KMS-11 (cell line): ENCODE measurements around the gene CCDC27.

Source experiments
- H2AFZ ChIP-seq: fragments of 200-600 bp; sonication (generic); 2 replicates; pipeline ENCODE4 v1.6.1; 2016; ENCODE audit warnings: antibody characterized with exemption, mixed run types, low read depth
- H3K27ac ChIP-seq: fragments of 200-600 bp; sonication (generic); 2 replicates; pipeline ENCODE4 v1.6.1; 2016; ENCODE audit warnings: mild to moderate bottlenecking, mixed run types
- H3K27me3 ChIP-seq: fragments of 200-600 bp; sonication (generic); 2 replicates; pipeline ENCODE4 v1.6.1; 2017; ENCODE audit warnings: mild to moderate bottlenecking, low read depth, mixed run types, moderate library complexity; ENCODE audit not compliant: insufficient read depth
- H3K36me3 ChIP-seq: fragments of 200-600 bp; sonication (generic); 2 replicates; pipeline ENCODE4 v1.6.1; 2017; ENCODE audit warnings: mild to moderate bottlenecking, mixed run types; ENCODE audit not compliant: insufficient read depth
- H3K4me1 ChIP-seq: fragments of 200-600 bp; sonication (generic); 2 replicates; pipeline ENCODE4 v1.6.1; 2016; ENCODE audit warnings: mild to moderate bottlenecking, low read depth, mixed run types; ENCODE audit not compliant: poor library complexity, severe bottlenecking
- H3K4me2 ChIP-seq: fragments of 200-600 bp; sonication (generic); 2 replicates; pipeline ENCODE4 v1.7.0; 2016; ENCODE audit warnings: mild to moderate bottlenecking, mixed run types
- H3K4me3 ChIP-seq: fragments of 200-600 bp; sonication (generic); IDR thresholded peaks from 2 replicates; pipeline ENCODE4 v1.6.1; 2017; ENCODE audit warnings: low read depth, low read length, mixed read lengths; ENCODE audit not compliant: insufficient read depth
- H3K79me2 ChIP-seq: fragments of 200-600 bp; sonication (generic); 2 replicates; pipeline ENCODE4 v1.6.1; 2016; ENCODE audit warnings: low read depth, mixed run types; ENCODE audit not compliant: insufficient read depth
- H3K9ac ChIP-seq: fragments of 200-600 bp; sonication (generic); 2 replicates; pipeline ENCODE4 v1.6.1; 2016; ENCODE audit warnings: mild to moderate bottlenecking, mixed run types
- H4K20me1 ChIP-seq: fragments of 200-600 bp; sonication (generic); 2 replicates; pipeline ENCODE4 v1.6.1; 2016; ENCODE audit warnings: mild to moderate bottlenecking, mixed run types; ENCODE audit not compliant: insufficient read depth
- TF ChIP-seq, protein P1 (sequence below): fragments of 200-600 bp; sonication (generic); conservative IDR thresholded peaks from 2 replicates; pipeline ENCODE4 v1.6.1; 2017; ENCODE audit warnings: low read depth, mild to moderate bottlenecking, antibody characterized with exemption, low read length, moderate library complexity, mixed read lengths

The CCDC27 gene

GRCh38 chr1:3752400-3752945 is at the start of gene CCDC27:
Gene CCDC27, plus strand, starts transcription at chr1:3752450. Its CDS starts 32 bp downstream, at chr1:3752482.
- H3K27ac ChIP-seq: no peak within 1 kb of the TSS
- H3K36me3 ChIP-seq: no peaks in the 10 kb centered on the region
- no peak within 1 kb of the TSS for H3K4me3 ChIP-seq
- TF ChIP-seq, protein P1, sequence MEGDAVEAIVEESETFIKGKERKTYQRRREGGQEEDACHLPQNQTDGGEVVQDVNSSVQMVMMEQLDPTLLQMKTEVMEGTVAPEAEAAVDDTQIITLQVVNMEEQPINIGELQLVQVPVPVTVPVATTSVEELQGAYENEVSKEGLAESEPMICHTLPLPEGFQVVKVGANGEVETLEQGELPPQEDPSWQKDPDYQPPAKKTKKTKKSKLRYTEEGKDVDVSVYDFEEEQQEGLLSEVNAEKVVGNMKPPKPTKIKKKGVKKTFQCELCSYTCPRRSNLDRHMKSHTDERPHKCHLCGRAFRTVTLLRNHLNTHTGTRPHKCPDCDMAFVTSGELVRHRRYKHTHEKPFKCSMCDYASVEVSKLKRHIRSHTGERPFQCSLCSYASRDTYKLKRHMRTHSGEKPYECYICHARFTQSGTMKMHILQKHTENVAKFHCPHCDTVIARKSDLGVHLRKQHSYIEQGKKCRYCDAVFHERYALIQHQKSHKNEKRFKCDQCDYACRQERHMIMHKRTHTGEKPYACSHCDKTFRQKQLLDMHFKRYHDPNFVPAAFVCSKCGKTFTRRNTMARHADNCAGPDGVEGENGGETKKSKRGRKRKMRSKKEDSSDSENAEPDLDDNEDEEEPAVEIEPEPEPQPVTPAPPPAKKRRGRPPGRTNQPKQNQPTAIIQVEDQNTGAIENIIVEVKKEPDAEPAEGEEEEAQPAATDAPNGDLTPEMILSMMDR: no peak
- no peaks in the 10 kb centered on the region for H3K4me1 ChIP-seq
- no peak within 1 kb of the TSS for H3K9ac ChIP-seq
- no peaks in the 10 kb centered on the region for H3K79me2 ChIP-seq
- H4K20me1 ChIP-seq: no peaks in the 10 kb centered on the region
- peaks cover 99% of the 10 kb centered on the region for H3K27me3 ChIP-seq
- H3K4me2 ChIP-seq: no peak within 1 kb of the TSS
- H2AFZ ChIP-seq: no peak within 1 kb of the TSS

DNA sequence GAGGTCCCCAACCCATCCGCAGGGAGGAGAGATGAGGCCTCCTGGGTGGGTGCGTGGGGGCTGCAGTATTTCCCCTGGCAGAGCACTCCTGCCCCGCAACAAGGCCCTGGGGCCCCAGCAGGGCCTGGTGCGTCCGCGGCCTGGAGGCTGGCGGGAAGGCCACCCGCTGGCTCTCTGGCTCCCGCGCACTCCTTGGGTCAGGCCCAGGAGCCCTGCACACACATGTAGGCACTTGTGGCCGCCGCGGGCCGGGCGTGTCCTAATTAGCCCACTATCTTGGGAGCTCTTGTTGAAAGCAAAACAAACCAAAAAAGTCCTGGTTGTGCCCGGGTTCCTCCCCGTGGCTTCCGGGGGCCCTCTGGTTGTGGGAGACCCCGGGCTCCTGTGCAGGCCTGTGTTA is 49.7 kb upstream of the CCDC27 start:
- Histone ChIP-seq H3K4me2 (no peak overlapping the region), H3K79me2 (no peaks in the 10 kb centered on the region), H3K27me3 (peaks cover 96% of the 10 kb centered on the region), H3K4me3 (no peak overlapping the region), H3K9ac (no peak overlapping the region), H4K20me1 (no peaks in the 10 kb centered on the region), H3K27ac (no peak overlapping the region), H3K36me3 (no peaks in the 10 kb centered on the region), H3K4me1 (no peaks in the 10 kb centered on the region), H2AFZ (no peak overlapping the region)
- TF ChIP-seq, protein P1: no peak

DNA sequence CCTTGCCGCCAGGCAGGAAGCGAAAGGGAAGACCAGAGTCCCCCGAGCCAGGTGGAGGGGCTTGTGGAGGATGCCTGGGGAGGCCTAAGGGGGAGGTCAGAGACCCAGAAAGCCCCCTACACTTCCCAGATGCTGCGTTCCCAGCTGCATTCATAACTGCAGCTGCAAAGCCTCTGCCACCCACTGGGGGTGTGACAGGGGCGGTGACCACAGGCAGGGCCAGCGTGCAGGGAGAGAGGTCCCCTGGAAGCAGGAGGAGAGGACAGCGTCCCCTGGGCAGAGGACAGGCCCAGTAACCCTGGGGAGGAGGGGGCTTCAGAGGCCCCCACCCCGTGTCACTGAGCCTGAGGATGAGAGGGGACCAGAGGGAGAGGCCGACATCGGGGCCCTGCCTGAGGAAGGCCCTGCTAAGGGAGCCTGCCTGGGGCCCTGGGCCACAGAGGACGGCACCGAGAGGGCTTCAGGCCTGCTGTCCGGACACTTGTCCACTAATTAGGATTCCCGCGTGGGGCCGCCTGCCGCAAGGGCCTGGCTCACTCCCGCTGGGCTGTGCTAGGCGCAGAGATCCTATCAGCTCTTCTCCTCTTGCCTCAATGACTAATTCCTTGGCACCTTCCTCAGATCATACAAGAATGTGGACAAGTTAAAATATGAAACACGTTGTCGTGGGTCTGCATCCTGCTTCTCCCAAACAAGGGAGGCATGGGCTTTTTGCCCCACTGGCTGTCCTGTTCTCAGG is 49.1 kb upstream of the CCDC27 start:
- Histone ChIP-seq H3K9ac (no peak overlapping the region), H3K4me3 (no peak overlapping the region), H3K27ac (no peak overlapping the region), H3K36me3 (no peaks in the 10 kb centered on the region), H3K27me3 (peaks cover 96% of the 10 kb centered on the region), H3K79me2 (no peaks in the 10 kb centered on the region), H3K4me1 (no peaks in the 10 kb centered on the region), H4K20me1 (no peaks in the 10 kb centered on the region), H2AFZ (no peak overlapping the region), H3K4me2 (no peak overlapping the region)
- TF ChIP-seq, protein P1: no peak

DNA sequence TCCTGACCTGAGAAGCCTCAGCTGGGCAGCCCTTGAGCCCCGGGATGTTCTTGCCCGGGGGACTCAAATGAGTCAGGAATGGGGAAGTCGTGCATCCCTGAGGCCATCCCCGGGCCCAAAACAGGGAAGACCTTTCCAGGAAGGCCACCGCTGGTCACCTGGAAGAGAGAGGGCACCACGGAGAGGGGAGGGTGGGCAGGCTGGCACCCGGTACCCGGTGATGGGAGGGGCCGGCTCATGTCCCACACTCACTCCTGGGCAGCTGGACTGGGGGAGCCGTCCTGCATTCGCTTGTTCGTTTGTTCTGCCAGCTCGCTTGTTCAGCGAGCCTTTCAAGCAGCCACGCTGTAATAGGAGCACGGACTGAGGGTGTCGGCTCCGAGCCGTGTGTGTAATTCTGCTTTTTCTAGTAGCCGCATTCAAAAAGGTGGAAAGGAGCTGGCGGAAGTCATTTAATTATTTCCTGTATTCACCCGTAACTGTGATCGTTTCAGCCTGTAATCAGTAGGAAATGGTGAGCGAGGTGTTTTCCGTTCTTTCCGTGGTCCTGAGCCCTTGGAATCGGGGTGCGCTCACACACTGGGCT is 48.4 kb upstream of the CCDC27 start:
- H3K4me1 ChIP-seq: no peaks in the 10 kb centered on the region
- H3K79me2 ChIP-seq: no peaks in the 10 kb centered on the region
- TF ChIP-seq, protein P1: no peak
- no peak overlapping the region for H3K4me3 ChIP-seq
- H3K27ac ChIP-seq: no peak overlapping the region
- no peaks in the 10 kb centered on the region for H4K20me1 ChIP-seq
- no peak overlapping the region for H2AFZ ChIP-seq
- H3K4me2 ChIP-seq: no peak overlapping the region
- H3K9ac ChIP-seq: no peak overlapping the region
- peaks cover 96% of the 10 kb centered on the region for H3K27me3 ChIP-seq
- no peaks in the 10 kb centered on the region for H3K36me3 ChIP-seq
